HepG2 (cell line): Measurements from ENCODE around the gene ALDOA. TPM values are rescaled to one million over a fixed set of nuclear protein-coding genes. Genes with fewer than 3 reads are reported as not detected.

Experiments
- ASH2L ChIP-seq: fragments of 300-600, 200-600 bp; sonication (generic); IDR thresholded peaks from 2 replicates; pipeline ENCODE4 v1.7.0; 2017; ENCODE audit warnings: low read depth, mild to moderate bottlenecking, moderate library complexity, mixed read lengths, low read length; ENCODE audit not compliant: insufficient read length
- CENPX ChIP-seq: sonication (generic); formaldehyde crosslinking; IDR thresholded peaks from 2 replicates; pipeline ENCODE4 v1.9.0; 2021; ENCODE audit warnings: mild to moderate bottlenecking, missing genetic modification reagents, moderate library complexity
- FOXM1 ChIP-seq: sonication (generic); formaldehyde crosslinking; IDR thresholded peaks from 2 replicates; pipeline ENCODE4 v1.5.0; 2020; ENCODE audit warnings: missing genetic modification reagents
- HIC2 ChIP-seq: sonication (generic); formaldehyde crosslinking; IDR thresholded peaks from 2 replicates; pipeline ENCODE4 v1.9.0; 2022; ENCODE audit warnings: low read depth, missing genetic modification reagents
- IRF1 ChIP-seq: sonication (generic); formaldehyde crosslinking; IDR thresholded peaks from 2 replicates; pipeline ENCODE4 v1.4.0; 2020; ENCODE audit warnings: low read depth, mild to moderate bottlenecking, missing genetic modification reagents
- ISL2 ChIP-seq: sonication (generic); formaldehyde crosslinking; IDR thresholded peaks from 2 replicates; pipeline ENCODE4 v1.5.0; 2020; ENCODE audit warnings: missing genetic modification reagents
- KDM6A ChIP-seq: IDR thresholded peaks from 2 replicates; pipeline ENCODE4 v1.6.1; 2016; ENCODE audit warnings: low read depth
- KMT2B ChIP-seq: IDR thresholded peaks from 2 replicates; pipeline ENCODE4 v1.6.1; 2016; ENCODE audit warnings: missing genetic modification reagents, missing compliant biosample characterization
- MEIS2 ChIP-seq: sonication (generic); formaldehyde crosslinking; IDR thresholded peaks from 2 replicates; pipeline ENCODE4 v1.9.0; 2021; ENCODE audit warnings: mild to moderate bottlenecking, missing genetic modification reagents
- NCOA5 ChIP-seq: sonication (generic); formaldehyde crosslinking; IDR thresholded peaks from 2 replicates; pipeline ENCODE4 v1.4.0; 2020; ENCODE audit warnings: missing genetic modification reagents
- PBX3 ChIP-seq: sonication (generic); formaldehyde crosslinking; IDR thresholded peaks from 2 replicates; pipeline ENCODE4 v1.8.1; 2023; ENCODE audit warnings: missing genetic modification reagents, inconsistent platforms, borderline replicate concordance
- PLRG1 ChIP-seq: fragments of 450-650 bp; conservative IDR thresholded peaks from 2 replicates; pipeline ENCODE4 v1.6.1; 2016
- POLR2A ChIP-seq, 2 experiments: IDR thresholded peaks; 2 replicates each; pipeline ENCODE4 v1.6.1; 2011; ENCODE audit warnings: low read depth in 2 of 2, low read length in 2 of 2, mild to moderate bottlenecking in 1 of 2, moderate library complexity in 1 of 2; ENCODE audit not compliant: insufficient read depth in 1 of 2
- RXRB ChIP-seq: IDR thresholded peaks from 2 replicates; pipeline ENCODE4 v1.6.1; 2016; ENCODE audit warnings: borderline replicate concordance, missing genetic modification reagents, missing compliant biosample characterization
- SP140L ChIP-seq: sonication (generic); formaldehyde crosslinking; IDR thresholded peaks from 2 replicates; pipeline ENCODE4 v1.4.0; 2020; ENCODE audit warnings: missing genetic modification reagents, borderline replicate concordance
- TBL1XR1 ChIP-seq: fragments of 150-350 bp; IDR thresholded peaks from 2 replicates; pipeline ENCODE4 v1.6.1; 2014; ENCODE audit warnings: borderline replicate concordance, low read length; ENCODE audit not compliant: partially characterized antibody
- UBTF ChIP-seq: sonication (generic); formaldehyde crosslinking; IDR thresholded peaks from 2 replicates; pipeline ENCODE4 v1.4.0; 2020; ENCODE audit warnings: mild to moderate bottlenecking, missing genetic modification reagents
- ZNF281 ChIP-seq: sonication (generic); formaldehyde crosslinking; IDR thresholded peaks from 2 replicates; pipeline ENCODE4 v1.4.0; 2020; ENCODE audit warnings: missing genetic modification reagents, borderline replicate concordance
- ZNF354B ChIP-seq: sonication (generic); formaldehyde crosslinking; IDR thresholded peaks from 2 replicates; pipeline ENCODE4 v1.8.0; 2022; ENCODE audit warnings: mild to moderate bottlenecking, missing genetic modification reagents
- ZNF703 ChIP-seq: sonication (generic); formaldehyde crosslinking; IDR thresholded peaks from 2 replicates; pipeline ENCODE4 v1.5.1; 2020; ENCODE audit warnings: missing genetic modification reagents, mild to moderate bottlenecking, moderate library complexity, borderline replicate concordance
- polyA plus RNA-seq, 8 experiments: library from polyadenylated mRNA; depleted of rRNA in 3 of 8; stranded (reverse) in 7 of 8; unstranded in 1 of 8; fragments of >200 nt; fragmentation: Illumina TruSeq in 4 of 8; extraction: Trizol in 4 of 8; gene quantifications; 2 replicates each; pipeline versions ENCODE4 v1.2.1 to v1.2.3, GENCODE V29; 2011 to 2016; ENCODE audit warnings: low read depth in 4 of 8, missing spikeins in 1 of 8, mixed read lengths in 1 of 8; ENCODE audit not compliant: insufficient read depth in 1 of 8
- total RNA-seq, 5 experiments: library from RNA; depleted of rRNA; stranded (reverse); fragments of >200 nt; fragmentation: Illumina TruSeq; extraction: Trizol; gene quantifications; 2 replicates each; pipeline ENCODE4 v1.2.3, GENCODE V29; 2016; ENCODE audit warnings: low read depth in 1 of 5

The ALDOA gene
- total and polyA plus RNA-seq, 2 of the 13 experiments (the other 11 are each of a cell fraction or from before 2014, with no cell fraction given) = 925 to 1,884 TPM

GRCh38 chr16:30063893-30064728 lies 1.4 kb upstream of the ALDOA start (continued):
- TF ChIP-seq SP140L (CRISPR knock-in tag) (no peak), IRF1 (CRISPR knock-in tag) (no peak), MEIS2 (CRISPR knock-in tag) (peak; percentile 41; the same call in 1 of the 2 replicates), PBX3 (CRISPR knock-in tag) (no peak), FOXM1 (no peak), ASH2L (no peak), ZNF281 (CRISPR knock-in tag) (no peak), RXRB (CRISPR knock-in tag) (no peak), ZNF703 (CRISPR knock-in tag) (no peak), PLRG1 (no peak), POLR2A (IDR thresholded peaks at IDR 0.05; ENCODE audit: insufficient read depth in 1 of 2, low read depth in 2 of 2, low read length in 2 of 2) (peak in 1 of 2 experiments; percentile 67; a peak in 2 of 4 replicates), KMT2B (CRISPR knock-in tag) (no peak; the same call in none of the 2 replicates), ZNF354B (peak; percentile 36; the same call in 1 of the 2 replicates), ISL2 (no peak), NCOA5 (no peak), UBTF (CRISPR knock-in tag) (peak; percentile 85), CENPX (CRISPR knock-in tag) (no peak), KDM6A (CRISPR knock-in tag) (0 out of 2 replicates have a peak, but pooled peaks have one; percentile 19), TBL1XR1 (no peak), HIC2 (CRISPR knock-in tag) (peak; percentile 25; the same call in 1 of the 2 replicates)
